NCI-H2196 (cell line): ENCODE data around the gene INAFM2.
A peak's percentile ranks its signal among the peaks of the same experiment; 100 is the strongest.

Experiments
- DNase-seq: peaks from one replicate; lab custom pipeline; 2025; ENCODE audit not compliant: unreplicated experiment; lab: John Stamatoyannopoulos, UW

INAFM2 gene

DNA sequence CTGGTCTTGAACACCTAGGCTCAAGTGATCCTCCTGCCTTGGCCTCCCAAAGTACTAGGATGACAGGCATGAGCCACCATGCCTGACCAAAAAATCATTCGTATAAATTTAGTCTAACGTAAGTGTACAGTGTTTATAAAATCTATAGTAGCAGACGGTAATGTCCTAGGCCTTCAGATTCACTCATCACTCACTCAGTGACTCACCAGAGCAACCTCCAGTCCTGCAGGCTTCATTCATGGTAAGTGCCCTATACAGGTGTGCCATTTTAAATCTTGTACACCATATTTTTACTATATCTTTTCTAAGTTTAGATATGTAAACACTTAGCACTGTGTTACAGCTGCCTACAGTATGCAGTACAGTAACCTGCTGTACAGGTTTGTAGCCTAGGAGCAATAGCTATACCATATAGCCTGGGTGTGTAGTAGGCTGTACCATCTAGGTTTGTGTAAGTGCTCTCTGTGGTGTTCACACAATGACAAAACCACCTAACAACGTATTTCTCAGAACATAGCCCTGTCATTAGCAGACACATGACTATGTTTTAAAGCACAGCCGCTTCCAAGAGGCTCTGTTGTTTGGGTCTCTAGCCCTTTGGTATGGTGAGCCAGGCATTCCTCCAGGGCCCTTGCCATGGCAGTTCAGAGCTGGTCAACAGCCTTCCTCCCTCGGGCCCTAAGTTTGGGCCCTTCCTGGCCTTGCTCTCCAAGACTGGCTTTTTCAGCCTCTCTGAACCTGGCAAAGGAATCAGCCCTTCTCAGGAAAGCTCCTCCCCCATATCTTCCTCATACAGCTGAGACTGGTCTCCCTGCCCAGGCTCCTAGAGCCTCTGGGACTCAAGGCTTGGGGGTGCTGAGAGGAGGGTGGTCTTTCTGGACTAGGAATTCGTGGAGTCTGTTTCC, 19.2 kb downstream of the INAFM2 start:
- no peak for DNase-seq

GRCh38 chr15:40343512-40343911, 20.0 kb downstream of the INAFM2 start:
- DNase-seq, result no peak

GRCh38 chr15:40344217-40344616, 20.7 kb downstream of the INAFM2 start:
- DNase-seq, result no peak

DNA sequence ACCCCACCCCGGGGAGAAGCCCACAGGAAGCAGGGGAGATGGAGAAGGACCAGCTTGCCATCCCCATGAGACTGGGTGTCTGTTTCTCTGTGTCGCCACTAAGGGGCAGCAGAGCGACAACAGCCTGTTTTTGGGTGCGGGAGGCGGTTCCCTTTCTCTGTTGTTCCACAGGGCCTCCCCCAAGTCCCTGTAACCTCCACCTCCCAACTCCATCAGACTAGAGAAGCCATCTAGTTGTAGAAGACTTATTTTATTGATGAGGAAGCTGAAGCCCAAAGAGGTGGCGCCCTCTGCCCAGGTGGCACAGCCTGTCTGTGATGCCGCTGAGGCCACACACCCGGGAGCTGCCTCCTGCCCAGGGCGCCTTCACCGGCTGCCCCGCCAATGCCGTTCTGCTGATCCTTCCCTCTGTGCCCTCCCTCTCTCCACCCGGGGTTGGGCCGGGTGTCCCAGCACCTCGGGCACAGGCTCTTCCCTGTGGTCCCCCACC, 21.2 kb downstream of the INAFM2 start:
- peak; percentile 46 for DNase-seq

DNA sequence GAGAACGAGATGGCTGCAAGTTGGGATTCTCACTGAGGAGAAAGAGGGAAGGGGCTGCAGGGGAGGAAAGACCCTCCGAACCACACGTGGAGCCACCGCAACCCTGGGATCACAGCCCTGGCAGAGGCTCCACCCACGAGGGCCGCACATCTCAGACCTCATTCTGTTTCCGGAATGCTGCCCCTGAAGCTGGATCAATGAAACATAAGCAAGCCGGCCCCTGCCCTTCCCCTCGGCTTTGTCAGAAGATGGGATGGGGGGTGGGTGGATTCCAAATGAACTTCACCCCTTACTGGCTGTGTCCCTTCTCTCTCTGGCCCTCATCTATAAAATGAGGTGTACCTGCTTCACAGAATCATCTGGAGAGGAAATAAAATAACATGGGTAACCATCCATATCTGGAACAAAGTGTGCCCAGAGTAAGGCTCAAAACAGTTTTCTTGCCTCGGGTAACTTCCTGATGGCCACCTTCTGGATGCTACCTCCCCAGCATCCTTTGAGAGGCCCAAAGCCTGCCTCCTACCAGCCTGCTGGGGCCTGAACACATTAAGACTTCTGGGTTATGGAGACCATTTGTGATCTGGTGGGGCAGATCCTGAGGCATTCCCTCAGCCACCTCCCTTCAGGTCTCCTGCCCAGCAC, 21.9 kb downstream of the INAFM2 start:
- DNase-seq, result no peak

DNA sequence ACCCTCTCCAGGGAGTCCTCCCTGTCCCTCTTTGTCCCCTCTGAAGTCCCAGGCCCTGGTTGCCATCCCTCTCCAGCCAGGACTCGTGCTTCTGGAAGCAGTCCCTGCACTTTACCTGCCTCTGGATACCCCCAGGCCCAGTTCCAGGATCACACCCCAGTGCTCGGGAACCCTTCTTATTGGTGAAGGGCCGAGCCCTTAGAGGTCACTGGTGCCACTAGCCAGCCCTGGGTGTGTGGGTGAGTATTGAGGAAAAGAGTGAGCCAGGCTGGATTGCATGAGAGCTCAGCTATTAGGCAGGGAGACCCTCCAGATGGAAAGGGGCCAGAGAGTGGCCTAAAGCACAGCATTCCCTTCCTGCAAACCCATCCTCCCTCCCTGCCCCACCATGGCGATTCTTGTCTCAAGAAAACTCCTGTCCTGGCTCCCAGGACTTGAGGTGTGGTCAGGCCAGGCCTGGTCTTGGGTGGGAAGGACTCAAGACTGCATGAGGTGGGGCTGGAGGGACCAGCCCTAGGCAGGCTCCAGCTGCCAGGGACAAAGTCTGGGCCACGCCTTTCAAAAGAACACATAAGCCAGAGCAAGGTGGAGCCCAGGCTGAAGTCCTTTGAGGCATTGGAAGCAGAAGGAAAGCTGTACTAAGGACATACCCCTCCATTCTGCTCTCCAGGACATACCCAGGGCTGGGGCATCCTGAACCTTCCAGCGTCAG, 22.5 kb downstream of the INAFM2 start:
- no peak for DNase-seq

- no peak for DNase-seq
These were observed 23.4 kb downstream of the INAFM2 start for GRCh38 chr15:40346579-40347558.

GRCh38 chr15:40347559-40348473, 24.3 kb downstream of the INAFM2 start:
- DNase-seq, result no peak

- DNase-seq, result no peak
These were observed 25.0 kb downstream of the INAFM2 start for GRCh38 chr15:40348474-40348870.

DNA sequence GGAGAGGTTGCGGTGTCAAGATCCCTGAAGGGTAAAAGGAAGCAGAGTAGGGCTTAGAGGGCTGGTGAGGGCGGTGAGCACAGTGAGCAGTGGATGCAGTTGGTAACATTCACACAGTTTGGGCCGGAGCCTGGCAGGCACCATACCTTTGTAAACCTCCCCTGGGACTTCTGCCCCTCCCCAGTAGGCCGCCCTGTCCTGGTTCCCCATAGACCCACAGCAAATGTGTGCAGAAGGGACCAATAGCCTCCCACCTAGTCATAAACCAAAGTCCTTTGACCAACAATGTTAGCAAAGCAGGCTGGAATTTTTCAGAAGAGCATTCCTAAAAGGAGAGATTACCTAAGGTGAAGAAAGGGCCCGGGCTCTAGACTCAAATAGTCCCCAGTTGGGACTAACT, 25.7 kb downstream of the INAFM2 start:
- no peak for DNase-seq

GRCh38 chr15:40352281-40352901, 28.9 kb downstream of the INAFM2 start:
- no peak for DNase-seq

DNA sequence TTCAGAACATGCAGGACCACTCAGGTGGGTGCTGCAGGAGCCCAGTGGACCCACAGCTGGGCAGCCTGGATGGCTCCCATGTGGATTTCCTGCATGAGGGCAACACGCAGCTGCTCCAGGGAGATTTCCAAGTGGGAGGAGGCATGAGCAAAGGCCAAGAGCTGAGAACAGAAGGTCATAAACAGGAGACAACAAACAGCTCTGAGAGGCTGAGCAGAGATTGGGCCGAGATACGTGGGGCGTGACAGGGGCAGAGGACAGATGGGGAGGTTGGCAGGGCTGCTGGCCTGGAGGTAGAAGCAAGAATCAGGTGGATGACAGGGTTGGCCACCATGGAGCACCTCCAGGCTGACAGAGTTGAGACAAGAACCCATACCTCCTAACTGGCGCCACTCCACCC, 30.2 kb downstream of the INAFM2 start:
- peak; percentile 9 for DNase-seq

DNA sequence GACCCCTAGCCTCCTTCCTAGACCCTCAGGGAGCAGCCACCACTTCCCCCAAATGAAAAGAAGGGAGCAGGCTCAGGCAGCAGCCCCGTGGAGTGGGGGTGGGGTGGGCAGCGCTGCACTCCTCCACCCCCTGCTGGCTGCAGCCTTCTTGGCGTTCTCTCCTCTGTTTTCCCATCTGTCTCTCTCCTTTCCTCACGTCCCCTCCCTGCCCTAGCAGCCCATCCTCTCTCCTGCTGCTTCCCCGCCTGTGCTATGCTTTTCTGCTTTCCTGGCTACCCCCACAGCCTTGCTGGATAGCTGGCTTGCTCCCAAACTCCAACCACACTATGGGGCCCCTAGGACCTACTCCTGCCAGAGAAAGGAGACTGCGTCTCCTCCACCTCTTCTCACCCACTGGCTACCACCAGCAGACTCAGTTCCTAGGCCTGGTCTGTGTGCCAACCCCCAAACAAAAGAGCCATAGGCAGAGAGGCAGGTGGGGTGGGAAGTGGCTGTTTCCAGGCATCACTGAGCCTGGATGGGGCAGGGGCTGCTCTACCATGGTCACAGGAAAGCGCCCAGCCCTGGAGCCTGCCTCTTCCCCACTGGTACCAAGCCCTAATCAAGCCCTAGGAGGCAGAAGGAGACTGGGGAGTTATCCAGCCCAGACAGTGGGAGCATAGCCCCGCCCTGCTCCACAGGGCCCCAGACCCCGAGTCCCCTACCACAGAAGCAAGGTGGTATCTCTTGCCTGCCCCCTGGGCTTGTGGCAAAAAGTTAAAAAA, 31.1 kb downstream of the INAFM2 start:
- no peak for DNase-seq

GRCh38 chr15:40355976-40356585, 32.6 kb downstream of the INAFM2 start:
- DNase-seq, result no peak

GRCh38 chr15:40357246-40357645, 33.8 kb downstream of the INAFM2 start:
- DNase-seq, result no peak

GRCh38 chr15:40357723-40358470, 34.4 kb downstream of the INAFM2 start, which contains the start of gene DISP2:
DISP2 (plus strand) TSS chr15:40358219; CDS start chr15:40358322, 103 bp downstream.
- DNase-seq, result peak; percentile 74
